Smooth muscle cell of trachea (primary cell): ENCODE data around the gene ZNF541. TPM values are rescaled to one million over a fixed set of nuclear protein-coding genes. Genes with fewer than 3 reads are reported as not detected.

Experiments used
- total RNA-seq: library from RNA; depleted of rRNA; stranded (reverse); fragments of >200 nt; gene quantifications from 2 replicates; pipeline ENCODE4 v1.2.1, GENCODE V29; 2014

ZNF541 gene, protein sequence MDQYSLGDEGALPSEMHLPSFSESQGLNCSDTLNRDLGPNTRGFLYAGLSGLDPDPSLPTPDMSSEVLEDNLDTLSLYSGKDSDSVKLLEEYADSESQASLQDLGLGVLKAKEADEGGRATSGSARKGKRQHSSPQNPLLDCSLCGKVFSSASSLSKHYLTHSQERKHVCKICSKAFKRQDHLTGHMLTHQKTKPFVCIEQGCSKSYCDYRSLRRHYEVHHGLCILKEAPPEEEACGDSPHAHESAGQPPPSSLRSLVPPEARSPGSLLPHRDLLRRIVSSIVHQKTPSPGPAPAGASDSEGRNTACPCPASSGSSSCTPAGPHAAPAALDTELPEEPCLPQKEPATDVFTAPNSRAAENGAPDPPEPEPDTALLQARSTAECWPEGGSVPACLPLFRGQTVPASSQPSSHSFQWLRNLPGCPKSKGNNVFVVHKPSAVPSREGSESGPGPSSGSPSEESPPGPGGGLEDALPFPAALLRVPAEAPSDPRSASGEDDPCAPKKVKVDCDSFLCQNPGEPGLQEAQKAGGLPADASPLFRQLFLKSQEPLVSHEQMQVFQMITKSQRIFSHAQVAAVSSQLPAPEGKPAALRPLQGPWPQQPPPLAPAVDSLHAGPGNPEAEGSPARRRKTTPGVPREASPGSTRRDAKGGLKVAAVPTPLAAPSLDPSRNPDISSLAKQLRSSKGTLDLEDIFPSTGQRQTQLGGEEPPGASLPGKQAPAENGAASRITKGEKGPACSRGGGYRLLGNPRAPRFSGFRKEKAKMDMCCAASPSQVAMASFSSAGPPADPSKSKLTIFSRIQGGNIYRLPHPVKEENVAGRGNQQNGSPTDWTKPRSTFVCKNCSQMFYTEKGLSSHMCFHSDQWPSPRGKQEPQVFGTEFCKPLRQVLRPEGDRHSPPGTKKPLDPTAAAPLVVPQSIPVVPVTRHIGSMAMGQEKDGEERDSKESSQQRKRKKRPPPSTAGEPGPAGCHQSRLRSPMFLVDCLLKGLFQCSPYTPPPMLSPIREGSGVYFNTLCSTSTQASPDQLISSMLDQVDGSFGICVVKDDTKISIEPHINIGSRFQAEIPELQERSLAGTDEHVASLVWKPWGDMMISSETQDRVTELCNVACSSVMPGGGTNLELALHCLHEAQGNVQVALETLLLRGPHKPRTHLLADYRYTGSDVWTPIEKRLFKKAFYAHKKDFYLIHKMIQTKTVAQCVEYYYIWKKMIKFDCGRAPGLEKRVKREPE (N-terminal part only)
- under 0.01 TPM in 1 of 2 replicates, not detected in the other for total RNA-seq

DNA sequence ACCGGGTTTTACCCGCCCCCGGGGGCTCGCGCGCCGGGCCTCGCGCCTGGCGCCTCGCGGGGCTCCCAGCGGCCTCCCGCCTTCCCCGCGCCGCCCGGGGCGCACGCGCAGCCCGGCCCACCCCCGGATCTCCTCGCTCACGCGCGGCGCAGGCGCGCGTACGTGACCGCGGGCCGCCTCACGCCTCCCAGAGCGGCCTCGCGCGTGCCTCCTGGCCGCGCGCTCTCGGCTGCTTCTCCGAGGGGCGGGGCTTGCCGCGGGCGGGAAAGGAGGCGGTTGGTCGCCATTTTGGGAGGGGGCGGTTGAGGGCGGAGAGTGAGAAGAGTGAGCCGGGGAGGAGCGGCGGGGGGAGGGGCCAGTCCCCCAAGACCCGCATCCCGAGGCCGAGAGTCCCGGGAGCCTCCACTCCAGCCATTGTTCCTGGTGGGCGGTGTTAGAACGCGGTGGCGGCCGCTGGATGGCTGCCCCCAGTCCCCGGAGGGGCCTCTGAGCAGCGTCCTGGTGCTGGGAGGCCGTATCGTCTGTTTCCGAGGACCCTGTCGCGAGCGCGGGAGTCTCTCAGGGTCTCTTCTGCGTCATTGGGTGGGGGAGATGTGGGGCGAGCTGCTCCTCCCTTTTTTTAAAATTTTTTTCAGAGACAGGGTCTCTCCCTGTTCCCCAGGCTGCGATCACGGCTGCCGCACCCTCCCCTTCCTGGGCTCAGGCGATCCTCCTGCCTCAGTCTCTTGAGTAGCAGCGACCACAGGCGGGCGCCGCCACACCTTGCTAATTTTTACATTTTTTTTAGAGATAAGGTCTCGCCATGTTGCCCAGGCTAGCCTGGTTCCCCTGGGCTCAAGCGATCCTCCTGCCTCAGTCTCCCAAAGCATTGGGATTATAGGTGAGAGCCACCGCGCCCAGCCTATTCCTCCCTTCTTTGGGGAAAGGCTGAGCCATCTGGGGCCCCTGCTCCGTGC is at the start of gene ZNF541:
Gene ZNF541 (minus strand): TSS at position 78 of the 956 bp plus-strand sequence. CDS start 17,292 bp downstream, outside the sequence.

DNA sequence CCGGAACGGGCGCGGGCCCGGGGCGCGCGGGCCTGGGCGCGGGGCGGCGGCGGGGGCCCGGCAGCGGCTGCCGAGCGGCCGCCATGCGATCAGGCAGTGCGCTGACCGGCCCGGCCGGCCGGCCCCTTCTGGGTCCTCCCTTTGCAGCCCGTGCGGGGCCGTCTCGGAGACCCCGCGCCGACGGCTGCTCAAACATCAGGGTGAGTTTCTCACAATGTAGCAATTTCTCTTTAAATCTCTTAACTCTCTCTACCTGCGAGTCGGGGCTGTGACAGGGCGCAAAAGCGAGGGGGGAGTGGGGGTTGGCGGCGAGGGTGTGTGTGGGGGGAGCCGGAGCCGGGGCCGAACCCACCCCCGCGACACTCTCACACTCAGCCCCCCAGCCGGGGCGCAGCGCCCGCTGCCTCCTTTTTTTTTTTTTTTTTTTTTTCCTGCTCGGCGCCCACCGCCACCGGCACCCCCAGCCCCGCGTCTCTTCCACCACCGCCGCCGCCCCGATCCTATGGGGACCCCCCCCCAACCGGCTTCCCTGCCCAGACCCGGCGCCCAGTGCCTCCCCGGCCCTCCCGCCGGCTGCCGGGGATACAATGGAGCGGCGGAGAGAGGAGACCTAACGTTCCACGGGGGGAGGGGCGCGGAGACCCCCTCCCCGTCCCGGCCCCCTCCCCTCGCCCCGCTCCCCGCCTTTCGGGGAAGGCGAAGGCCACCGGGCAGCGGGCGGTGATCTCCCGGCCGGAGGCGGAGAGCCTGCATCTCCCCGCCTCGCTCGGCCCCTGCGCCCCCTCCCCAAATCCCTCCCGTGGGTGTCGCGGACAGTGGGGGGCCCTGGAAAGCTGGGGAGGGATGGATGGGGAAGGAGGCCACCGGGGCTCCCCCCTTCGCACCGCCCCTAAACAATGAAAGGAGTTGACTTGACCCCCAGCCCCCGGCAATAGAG is 36.3 kb upstream of the ZNF541 start, which contains the start of gene BICRA:
Gene BICRA (plus strand): TSS at position 166 of the 937 bp plus-strand sequence. CDS start 64,441 bp downstream, outside the sequence.

Other genes with a start within 250 kb of the ZNF541 start
- not detected in 2 replicates for gene C5AR2, start 241.0 kb downstream of the ZNF541 start, total RNA-seq
- gene DHX34, start 223.8 kb downstream of the ZNF541 start, total RNA-seq = 11.9 and 14.4 TPM in 2 replicates
- 27.1 and 61.9 TPM in 2 replicates for gene MEIS3, start 153.6 kb downstream of the ZNF541 start, total RNA-seq
- gene SLC8A2, start 101.3 kb downstream of the ZNF541 start, total RNA-seq = 0.33 TPM in 1 of 2 replicates, not detected in the other
- gene KPTN, start 88.9 kb downstream of the ZNF541 start, total RNA-seq = 5.4 and 8.1 TPM in 2 replicates
- 89.8 and 98.9 TPM in 2 replicates for gene NAPA, start 58.1 kb downstream of the ZNF541 start, total RNA-seq
- gene BICRA, start 36.0 kb upstream of the ZNF541 start, total RNA-seq = 5.8 and 10.3 TPM in 2 replicates
- gene EHD2, start 140.3 kb upstream of the ZNF541 start, total RNA-seq = 244 and 347 TPM in 2 replicates
- 71.7 and 79.7 TPM in 2 replicates for gene NOP53, start 172.4 kb upstream of the ZNF541 start, total RNA-seq
- gene SELENOW, start 205.6 kb upstream of the ZNF541 start, total RNA-seq = 217 and 234 TPM in 2 replicates
- not detected in 2 replicates for gene TPRX1, start 231.4 kb upstream of the ZNF541 start, total RNA-seq
- gene CRX, start 248.8 kb upstream of the ZNF541 start, total RNA-seq = not detected in 2 replicates